ENCODE results near the gene LDLR. TPM values are rescaled to one million over a fixed set of nuclear protein-coding genes. Genes with fewer than 3 reads are reported as not detected.
"Not testable (repeated sequence)": the region's sequence is repeated elsewhere in the genome, so short reads cannot be mapped to it uniquely, and the experiment has no call there.

LDLR gene
- total RNA-seq, 1 donor from 2014 or later: 153 TPM

- H3K27ac Mint-ChIP-seq (ENCODE audit: unreplicated experiment): no peak overlapping the region
- no peaks in the 10 kb centered on the region for H3K4me1 ChIP-seq (ENCODE audit: insufficient read depth, low read length)
Measured at GRCh38 chr19:11115042-11115441, 25.8 kb downstream of the LDLR start.

GRCh38 chr19:11115895-11116446 lies 26.7 kb downstream of the LDLR start:
- Histone ChIP-seq H3K27me3 (ENCODE audit: insufficient read depth, low read length) (no peaks in the 10 kb centered on the region), H2AFZ (ENCODE audit: low read depth, low read length) (no peak overlapping the region), H3K36me3 (ENCODE audit: insufficient read depth, low read length) (peaks cover 63% of the 10 kb centered on the region), H4K20me1 (ENCODE audit: insufficient read depth, low read length) (peaks cover 85% of the 10 kb centered on the region), H3K9ac (ENCODE audit: low read length) (no peak overlapping the region), H3K27ac (ENCODE audit: low read depth, low read length) (no peak overlapping the region), H3K4me2 (ENCODE audit: low read length) (no peak overlapping the region), H3K9me3 (ENCODE audit: insufficient read depth, low read depth, low read length) (no peaks in the 10 kb centered on the region), H3K4me1 (ENCODE audit: insufficient read depth, low read length) (no peaks in the 10 kb centered on the region), H3K4me3 (ENCODE audit: insufficient read depth, low read depth, low read length) (no peak overlapping the region), H3K79me2 (ENCODE audit: insufficient read depth, low read length) (peaks cover 13% of the 10 kb centered on the region)
- Mint-ChIP-seq H3K9me3 (ENCODE audit: unreplicated experiment) (no peaks in the 10 kb centered on the region), H3K4me1 (ENCODE audit: low read depth, unreplicated experiment) (peaks cover under 1% of the 10 kb centered on the region), H3K27me3 (ENCODE audit: low read depth, unreplicated experiment) (no peaks in the 10 kb centered on the region), H3K27ac (ENCODE audit: unreplicated experiment) (no peak overlapping the region), H3K4me3 (ENCODE audit: unreplicated experiment) (no peak overlapping the region), H3K36me3 (ENCODE audit: low read depth, unreplicated experiment) (peaks cover 24% of the 10 kb centered on the region)
- DNase-seq (ENCODE audit: low read depth): no peak
- TF ChIP-seq EZH2 (IDR thresholded peaks at IDR 0.05; ENCODE audit: insufficient read depth, low read length) (no peak), CTCF (IDR thresholded peaks at IDR 0.05; ENCODE audit: insufficient read depth, low read depth, low read length) (no peak)
- FAIRE-seq: no peak

More at GRCh38 chr19:11115042-11115441, 25.8 kb downstream of the LDLR start:
- Mint-ChIP-seq H3K36me3 (ENCODE audit: low read depth, unreplicated experiment) (peaks cover 20% of the 10 kb centered on the region), H3K4me3 (ENCODE audit: unreplicated experiment) (no peak overlapping the region), H3K4me1 (ENCODE audit: low read depth, unreplicated experiment) (no peaks in the 10 kb centered on the region), H3K9me3 (ENCODE audit: unreplicated experiment) (no peaks in the 10 kb centered on the region), H3K27me3 (ENCODE audit: low read depth, unreplicated experiment) (no peaks in the 10 kb centered on the region)
- Histone ChIP-seq H3K27me3 (ENCODE audit: insufficient read depth, low read length) (no peaks in the 10 kb centered on the region), H2AFZ (ENCODE audit: low read depth, low read length) (no peak overlapping the region), H3K9ac (ENCODE audit: low read length) (no peak overlapping the region), H3K9me3 (ENCODE audit: insufficient read depth, low read depth, low read length) (no peaks in the 10 kb centered on the region), H3K36me3 (ENCODE audit: insufficient read depth, low read length) (peaks cover 58% of the 10 kb centered on the region), H3K4me2 (ENCODE audit: low read length) (no peak overlapping the region), H3K79me2 (ENCODE audit: insufficient read depth, low read length) (peaks cover 13% of the 10 kb centered on the region), H4K20me1 (ENCODE audit: insufficient read depth, low read length) (peaks cover 83% of the 10 kb centered on the region), H3K27ac (ENCODE audit: low read depth, low read length) (no peak overlapping the region), H3K4me3 (ENCODE audit: insufficient read depth, low read depth, low read length) (no peak overlapping the region)
- no peak for TF ChIP-seq CTCF (IDR thresholded peaks at IDR 0.05; ENCODE audit: insufficient read depth, low read depth, low read length)
- TF ChIP-seq EZH2 (IDR thresholded peaks at IDR 0.05; ENCODE audit: insufficient read depth, low read length): no peak
- no peak for FAIRE-seq
- DNase-seq (ENCODE audit: low read depth): no peak

GRCh38 chr19:11116507-11116906 lies 27.2 kb downstream of the LDLR start:
- Mint-ChIP-seq H3K4me1 (ENCODE audit: low read depth, unreplicated experiment) (peaks cover 2% of the 10 kb centered on the region), H3K27me3 (ENCODE audit: low read depth, unreplicated experiment) (no peaks in the 10 kb centered on the region), H3K27ac (ENCODE audit: unreplicated experiment) (no peak overlapping the region), H3K4me3 (ENCODE audit: unreplicated experiment) (no peak overlapping the region), H3K36me3 (ENCODE audit: low read depth, unreplicated experiment) (peaks cover 23% of the 10 kb centered on the region), H3K9me3 (ENCODE audit: unreplicated experiment) (no peaks in the 10 kb centered on the region)
- Histone ChIP-seq H3K4me1 (ENCODE audit: insufficient read depth, low read length) (no peaks in the 10 kb centered on the region), H3K27me3 (ENCODE audit: insufficient read depth, low read length) (no peaks in the 10 kb centered on the region), H3K4me3 (ENCODE audit: insufficient read depth, low read depth, low read length) (no peak overlapping the region), H3K9me3 (ENCODE audit: insufficient read depth, low read depth, low read length) (no peaks in the 10 kb centered on the region), H4K20me1 (ENCODE audit: insufficient read depth, low read length) (peaks cover 82% of the 10 kb centered on the region), H3K79me2 (ENCODE audit: insufficient read depth, low read length) (peaks cover 9% of the 10 kb centered on the region), H3K4me2 (ENCODE audit: low read length) (no peak overlapping the region), H3K9ac (ENCODE audit: low read length) (no peak overlapping the region), H3K36me3 (ENCODE audit: insufficient read depth, low read length) (peaks cover 64% of the 10 kb centered on the region), H2AFZ (ENCODE audit: low read depth, low read length) (no peak overlapping the region), H3K27ac (ENCODE audit: low read depth, low read length) (no peak overlapping the region)
- FAIRE-seq (no peak), DNase-seq (ENCODE audit: low read depth) (no peak)
- TF ChIP-seq CTCF (IDR thresholded peaks at IDR 0.05; ENCODE audit: insufficient read depth, low read depth, low read length) (no peak), EZH2 (IDR thresholded peaks at IDR 0.05; ENCODE audit: insufficient read depth, low read length) (no peak)

GRCh38 chr19:11121963-11122362 lies 32.7 kb downstream of the LDLR start:
- not testable (repeated sequence) for H3K4me1 ChIP-seq (ENCODE audit: insufficient read depth, low read length); FAIRE-seq; H3K4me1 Mint-ChIP-seq (ENCODE audit: low read depth, unreplicated experiment); H3K9ac ChIP-seq (ENCODE audit: low read length); H3K9me3 Mint-ChIP-seq (ENCODE audit: unreplicated experiment); H3K4me3 Mint-ChIP-seq (ENCODE audit: unreplicated experiment); H2AFZ ChIP-seq (ENCODE audit: low read depth, low read length); H3K4me2 ChIP-seq (ENCODE audit: low read length); H3K4me3 ChIP-seq (ENCODE audit: insufficient read depth, low read depth, low read length); H3K27me3 Mint-ChIP-seq (ENCODE audit: low read depth, unreplicated experiment); H3K9me3 ChIP-seq (ENCODE audit: insufficient read depth, low read depth, low read length); H3K79me2 ChIP-seq (ENCODE audit: insufficient read depth, low read length); H3K27ac Mint-ChIP-seq (ENCODE audit: unreplicated experiment); DNase-seq (ENCODE audit: low read depth); H3K27ac ChIP-seq (ENCODE audit: low read depth, low read length); H3K27me3 ChIP-seq (ENCODE audit: insufficient read depth, low read length)
- peaks cover 57% of the 10 kb centered on the region for H4K20me1 ChIP-seq (ENCODE audit: insufficient read depth, low read length)
- H3K36me3 Mint-ChIP-seq (ENCODE audit: low read depth, unreplicated experiment): peaks cover 12% of the 10 kb centered on the region
- peaks cover 52% of the 10 kb centered on the region for H3K36me3 ChIP-seq (ENCODE audit: insufficient read depth, low read length)

Measured in astrocyte (in vitro differentiated cells and primary cell).